Sigmoid colon (tissue), 4 donors: ENCODE data around the gene SERPINB6.
"Not testable (repeated sequence)": the region's sequence is repeated elsewhere in the genome, so short reads cannot be mapped to it uniquely, and the experiment has no call there.

Source experiments
- EP300 ChIP-seq, 4 donors: sonication (generic); formaldehyde crosslinking; IDR thresholded peaks; one replicate each; pipeline ENCODE4 v1.6.1; 2017; ENCODE audit warnings: antibody characterized with exemption in 4 of 4
- POLR2AphosphoS5 ChIP-seq, 4 donors: sonication (generic); formaldehyde crosslinking; IDR thresholded peaks; one replicate each; pipeline ENCODE4 v1.6.1; 2017; ENCODE audit warnings: antibody characterized with exemption in 4 of 4
- TF ChIP-seq, protein P1 (sequence below), 4 experiments: fragments of 450-650 bp in 3 of 4; fragments of 200-600 bp in 1 of 4; IDR thresholded peaks; one replicate each; pipeline ENCODE4 v1.5.1; 2016 to 2019; ENCODE audit warnings: antibody characterized with exemption in 4 of 4, mild to moderate bottlenecking in 3 of 4, moderate library complexity in 2 of 4

- TF ChIP-seq, protein P1, sequence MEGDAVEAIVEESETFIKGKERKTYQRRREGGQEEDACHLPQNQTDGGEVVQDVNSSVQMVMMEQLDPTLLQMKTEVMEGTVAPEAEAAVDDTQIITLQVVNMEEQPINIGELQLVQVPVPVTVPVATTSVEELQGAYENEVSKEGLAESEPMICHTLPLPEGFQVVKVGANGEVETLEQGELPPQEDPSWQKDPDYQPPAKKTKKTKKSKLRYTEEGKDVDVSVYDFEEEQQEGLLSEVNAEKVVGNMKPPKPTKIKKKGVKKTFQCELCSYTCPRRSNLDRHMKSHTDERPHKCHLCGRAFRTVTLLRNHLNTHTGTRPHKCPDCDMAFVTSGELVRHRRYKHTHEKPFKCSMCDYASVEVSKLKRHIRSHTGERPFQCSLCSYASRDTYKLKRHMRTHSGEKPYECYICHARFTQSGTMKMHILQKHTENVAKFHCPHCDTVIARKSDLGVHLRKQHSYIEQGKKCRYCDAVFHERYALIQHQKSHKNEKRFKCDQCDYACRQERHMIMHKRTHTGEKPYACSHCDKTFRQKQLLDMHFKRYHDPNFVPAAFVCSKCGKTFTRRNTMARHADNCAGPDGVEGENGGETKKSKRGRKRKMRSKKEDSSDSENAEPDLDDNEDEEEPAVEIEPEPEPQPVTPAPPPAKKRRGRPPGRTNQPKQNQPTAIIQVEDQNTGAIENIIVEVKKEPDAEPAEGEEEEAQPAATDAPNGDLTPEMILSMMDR (IDR thresholded peaks at IDR 0.05) = peak; percentile 64 to 84 (median 73)
- TF ChIP-seq POLR2AphosphoS5, EP300 (IDR thresholded peaks at IDR 0.05): not testable (repeated sequence)
These were observed 27.1 kb upstream of the SERPINB6 start for GRCh38 chr6:2998249-2998997.
